T-helper 2 cell treated with Interferon-gamma antibody and Interleukin-4, amounts not matched to agents 100 ng/mL and 5 ng/mL, for 36 hours (primary cell): ENCODE data around the gene ROCK2. TPM values are rescaled to one million over a fixed set of nuclear protein-coding genes. Genes with fewer than 3 reads are reported as not detected.
"Not testable (repeated sequence)": the region's sequence is repeated elsewhere in the genome, so short reads cannot be mapped to it uniquely, and the experiment has no call there.

Experiments
- intact Hi-C: fragments of 100-400 bp; cut with micrococcal nuclease; formaldehyde crosslinking; loops from one replicate; pipeline ENCODE4 v1.15.1; 2023
- total RNA-seq: library from RNA; stranded (reverse); gene quantifications from 2 replicates; pipeline ENCODE4 v1.2.3, GENCODE V29; 2022

ROCK2 gene
- total RNA-seq, 1 donor from 2014 or later: 21.5 TPM

DNA sequence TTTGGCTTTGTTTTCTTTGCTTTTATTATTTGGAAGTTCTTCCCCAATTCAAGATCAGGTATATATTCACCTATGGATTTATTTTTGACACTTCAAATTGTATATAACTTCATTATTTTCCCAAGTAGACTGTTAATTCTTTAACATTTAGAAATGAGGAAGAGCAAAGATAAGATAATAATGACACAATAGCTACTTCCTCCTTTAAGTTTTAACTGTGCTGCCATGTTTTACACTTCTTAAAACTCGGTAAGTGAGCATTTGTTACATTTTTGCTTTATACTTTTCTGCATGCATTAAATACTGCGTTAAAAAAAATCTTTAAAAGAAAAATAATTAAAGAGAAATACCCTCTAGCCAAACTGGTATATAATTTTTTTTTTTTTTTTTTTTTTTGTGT, 156.7 kb downstream of the ROCK2 start:
- intact Hi-C loops: no loop called here

DNA sequence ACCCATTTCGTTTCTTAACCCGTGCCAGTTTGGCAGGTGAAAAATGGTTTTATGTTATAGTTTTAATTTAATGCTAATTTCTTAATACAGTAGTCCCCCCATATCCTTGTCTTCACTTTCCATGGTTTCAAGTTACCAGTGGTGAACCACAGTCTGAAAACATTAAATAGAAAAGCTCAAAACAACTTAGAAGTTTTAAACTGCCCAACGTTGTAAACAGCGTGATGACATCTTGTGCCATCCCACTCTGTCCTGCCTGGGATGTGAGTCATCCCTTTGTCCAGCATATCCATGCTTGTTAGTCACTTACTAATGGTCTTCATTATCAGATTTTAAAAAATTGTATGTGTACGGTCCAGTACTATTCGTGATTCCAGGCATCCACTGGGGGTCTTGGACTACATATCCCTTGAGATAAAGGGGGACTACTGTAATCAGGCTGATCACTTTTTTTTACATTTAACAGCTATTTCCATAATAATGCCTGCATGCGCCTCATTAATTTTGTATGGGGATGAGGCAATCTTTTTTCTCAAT, 157.3 kb downstream of the ROCK2 start:
- intact Hi-C loops: no loop called here

DNA sequence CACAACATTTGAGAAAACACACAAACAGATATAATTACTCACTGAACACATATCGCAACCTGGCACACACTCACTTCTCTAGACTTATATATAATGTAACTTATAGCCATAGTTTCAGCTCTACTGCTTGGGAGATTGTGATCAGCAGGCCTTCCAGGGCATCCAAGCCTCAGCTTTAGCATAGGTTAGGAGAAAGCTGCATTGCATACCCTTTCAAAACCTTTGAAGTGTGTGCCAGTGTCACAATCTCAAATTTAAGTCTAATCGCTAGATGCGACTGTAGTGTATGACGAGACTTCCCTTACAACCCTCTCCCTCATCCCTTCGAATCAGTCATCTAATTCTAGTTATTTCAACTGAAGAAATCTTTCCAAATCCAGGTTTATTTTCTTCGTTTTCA, 158.3 kb downstream of the ROCK2 start:
- intact Hi-C loops: no loop called here

DNA sequence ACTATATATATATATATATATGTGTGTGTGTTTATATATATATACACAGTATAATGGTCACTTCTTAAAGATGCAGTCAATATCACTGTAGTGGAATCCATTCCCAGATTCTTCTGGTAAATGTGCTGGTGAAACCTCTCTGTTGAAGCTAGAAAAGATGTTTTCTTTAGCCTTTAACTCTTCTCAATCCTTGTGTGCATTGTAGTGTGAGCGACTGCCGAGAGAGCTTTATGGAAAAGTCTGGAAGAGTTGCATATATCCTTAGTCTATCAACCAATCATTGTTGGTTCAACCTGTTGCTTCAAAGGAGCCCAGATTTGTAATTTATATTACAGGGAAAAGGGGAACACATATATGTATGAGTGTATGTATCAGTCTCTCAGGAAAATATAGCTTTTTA, 161.5 kb downstream of the ROCK2 start:
- intact Hi-C loops: no loop called here

DNA sequence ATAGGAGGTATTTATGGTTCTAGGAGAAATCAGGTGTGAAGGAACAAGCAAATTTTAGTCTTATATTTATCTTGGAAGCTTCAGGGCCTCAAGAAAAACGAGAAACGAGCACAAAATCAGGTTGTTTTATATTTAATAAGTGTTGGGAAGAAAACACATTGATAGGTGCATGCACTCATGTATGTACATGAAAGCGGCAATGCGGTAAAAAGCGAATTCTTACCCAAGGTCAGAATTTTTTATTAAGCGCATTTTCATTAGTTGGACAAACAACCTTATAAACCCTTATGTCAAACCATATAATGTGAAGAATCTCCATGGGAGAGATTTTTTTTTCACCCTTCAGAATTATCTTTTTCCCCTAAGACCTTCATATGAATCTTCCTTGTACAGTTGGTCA, 163.8 kb downstream of the ROCK2 start:
- intact Hi-C loops: no loop called here

DNA sequence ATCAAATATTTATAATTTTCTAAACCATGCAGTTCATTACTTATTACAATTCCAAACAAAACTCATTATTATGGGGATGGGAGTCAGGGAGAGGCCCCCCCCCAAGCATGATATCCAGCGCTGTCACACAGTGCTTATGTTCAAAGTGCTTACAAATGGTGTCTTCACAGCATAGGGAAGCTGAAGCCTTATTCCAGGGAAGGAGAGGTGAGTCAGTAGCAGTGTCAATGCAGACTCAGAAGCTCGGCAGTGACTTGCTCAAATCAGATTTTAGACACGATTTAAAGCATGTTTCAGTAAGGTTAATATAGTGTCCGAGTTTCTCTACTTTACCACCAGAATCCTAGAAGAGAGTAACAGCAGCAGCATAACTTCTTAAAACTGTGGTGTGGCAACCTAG, 164.5 kb downstream of the ROCK2 start:
- intact Hi-C loops: no loop called here

DNA sequence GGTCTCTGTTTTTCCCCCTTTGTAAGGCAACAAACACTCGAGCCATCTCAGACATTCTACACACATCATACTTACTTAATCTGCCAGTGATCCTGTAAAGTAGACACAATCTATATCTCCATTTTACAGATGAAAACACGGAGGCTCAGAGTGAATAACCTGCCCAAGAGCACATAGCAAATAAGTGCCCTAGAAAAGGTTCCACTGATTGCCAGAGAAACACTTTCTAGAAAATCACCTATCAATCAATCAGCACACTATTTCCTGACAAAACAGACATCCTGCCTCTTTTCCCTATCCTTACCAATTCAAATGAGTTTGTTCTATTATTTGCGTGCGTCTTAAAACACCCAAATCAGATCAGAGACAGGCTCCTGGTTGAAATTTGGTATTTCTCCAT, 165.2 kb downstream of the ROCK2 start:
- intact Hi-C loops: no loop called here

DNA sequence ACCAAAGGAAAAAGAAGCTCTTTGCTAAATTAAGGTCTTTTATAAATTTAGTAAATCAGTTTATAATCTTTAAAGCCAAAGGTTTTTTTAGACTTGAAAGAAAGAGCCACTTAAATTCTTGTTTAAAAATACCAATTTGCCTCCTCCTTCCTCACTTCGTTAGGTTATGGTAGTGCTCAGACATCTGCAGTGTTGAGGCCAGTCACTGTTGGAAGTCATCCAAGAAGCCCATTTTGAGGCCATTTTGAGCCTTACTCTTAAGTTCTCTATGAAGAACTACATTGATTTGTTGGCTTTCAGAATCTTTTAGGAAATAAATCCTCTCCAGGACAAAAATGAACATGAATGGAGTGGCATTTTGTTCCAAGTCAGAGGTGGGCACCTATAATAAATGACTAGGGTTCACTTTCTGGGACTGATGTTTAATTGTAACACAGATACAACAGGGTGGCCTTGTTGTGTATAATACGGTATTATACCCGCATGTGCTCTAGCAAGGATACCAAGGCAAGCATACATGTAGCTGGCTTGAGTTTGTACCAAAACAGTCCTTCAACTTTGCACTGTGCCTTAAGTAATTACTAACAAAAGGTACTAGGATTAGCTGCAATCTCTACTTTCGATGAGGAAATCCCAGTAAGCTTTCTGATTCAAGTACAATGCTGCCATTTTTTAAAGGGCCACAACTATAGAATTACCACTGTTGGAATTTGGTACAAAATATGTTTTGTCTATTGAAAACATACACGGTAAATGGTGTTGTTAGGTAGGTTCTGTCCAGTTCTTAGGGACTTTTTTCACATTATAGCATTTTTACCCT, 166.4 kb downstream of the ROCK2 start:
- intact Hi-C loops: no loop called here

DNA sequence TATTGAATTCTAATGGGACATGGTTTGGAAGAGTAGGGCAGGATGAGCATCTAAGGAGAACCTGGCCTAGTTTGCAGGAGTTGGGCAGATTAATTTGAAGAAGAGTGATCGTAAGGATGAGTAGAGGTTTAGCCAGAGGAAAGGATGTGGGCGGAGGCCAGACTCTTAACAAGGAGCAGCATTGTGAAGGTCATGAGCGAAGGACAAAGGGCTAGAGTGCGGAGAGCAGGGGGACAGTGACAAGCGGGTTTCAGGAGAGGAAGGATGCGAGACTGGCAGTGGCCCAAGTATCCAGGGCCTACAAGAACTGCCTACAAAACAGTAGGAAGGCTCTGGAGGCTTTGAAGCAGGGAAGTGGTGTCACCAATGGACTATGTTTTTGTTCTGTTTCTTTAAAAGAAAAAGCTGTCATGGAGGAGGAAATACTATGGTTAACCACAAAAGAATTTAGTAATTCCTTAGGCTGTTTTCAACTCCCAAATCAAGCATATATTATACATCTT, 169.1 kb downstream of the ROCK2 start:
- intact Hi-C loops: no loop called here

DNA sequence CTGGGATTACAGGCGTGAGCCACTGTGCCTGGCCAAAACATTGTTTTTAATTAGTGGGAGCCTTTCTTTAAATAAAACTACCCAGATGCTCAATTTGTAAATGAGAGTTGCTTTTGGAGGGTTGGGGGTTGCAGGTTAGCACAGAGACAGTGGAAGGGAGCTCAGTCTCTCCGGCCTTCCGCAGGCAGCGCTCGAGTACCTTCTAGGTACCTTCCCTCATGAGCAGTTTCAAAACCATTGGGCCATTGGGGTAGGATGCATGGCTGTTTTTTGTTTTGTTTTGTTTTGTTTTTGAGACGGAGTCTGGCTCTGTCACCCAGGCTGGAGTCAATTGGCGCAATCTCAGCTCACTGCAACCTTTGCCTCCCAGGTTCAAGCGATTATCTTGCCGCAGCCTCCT, 170.2 kb downstream of the ROCK2 start:
- intact Hi-C loops: no loop called here

DNA sequence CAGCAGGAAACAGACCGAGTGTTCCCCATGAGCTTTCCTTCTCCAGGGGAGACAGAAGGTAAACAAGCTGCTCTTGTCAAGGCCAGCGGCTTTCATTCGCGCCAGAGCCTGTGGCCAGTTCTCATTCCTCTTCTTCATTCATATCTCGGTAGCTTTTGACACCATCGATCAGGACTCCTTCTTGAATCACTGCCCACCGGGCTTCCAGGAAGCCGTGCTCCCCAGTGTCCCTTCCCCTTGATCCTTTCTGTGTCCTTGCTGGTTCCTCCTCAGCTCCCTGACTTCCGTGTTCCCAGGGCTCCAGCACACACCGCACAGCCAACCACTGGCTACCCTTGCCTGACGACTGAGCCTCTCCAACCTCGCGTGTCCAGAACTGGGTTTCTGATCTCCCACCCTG, 175.1 kb downstream of the ROCK2 start:
- intact Hi-C loops: no loop called here

DNA sequence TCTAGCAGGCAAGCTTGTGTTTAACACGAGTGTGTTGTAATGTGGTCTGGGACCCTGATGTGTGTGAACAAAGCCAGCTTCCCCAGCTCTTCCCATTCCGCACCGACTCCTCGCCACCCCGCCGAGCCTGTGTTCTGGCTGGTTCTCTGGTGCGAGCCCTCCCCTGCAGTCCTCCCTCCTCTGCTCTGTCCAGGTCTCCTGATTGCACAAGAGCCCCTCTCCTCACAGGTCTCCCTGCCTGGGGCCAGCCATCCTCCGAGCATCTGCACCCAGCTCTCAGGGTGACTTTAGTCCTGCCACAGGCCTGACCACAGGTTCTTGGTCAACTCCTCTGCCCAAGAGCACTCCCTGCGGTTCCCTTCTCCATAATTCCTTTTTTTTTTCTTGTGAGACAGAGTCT, 175.9 kb downstream of the ROCK2 start:
- intact Hi-C loops: no loop called here

DNA sequence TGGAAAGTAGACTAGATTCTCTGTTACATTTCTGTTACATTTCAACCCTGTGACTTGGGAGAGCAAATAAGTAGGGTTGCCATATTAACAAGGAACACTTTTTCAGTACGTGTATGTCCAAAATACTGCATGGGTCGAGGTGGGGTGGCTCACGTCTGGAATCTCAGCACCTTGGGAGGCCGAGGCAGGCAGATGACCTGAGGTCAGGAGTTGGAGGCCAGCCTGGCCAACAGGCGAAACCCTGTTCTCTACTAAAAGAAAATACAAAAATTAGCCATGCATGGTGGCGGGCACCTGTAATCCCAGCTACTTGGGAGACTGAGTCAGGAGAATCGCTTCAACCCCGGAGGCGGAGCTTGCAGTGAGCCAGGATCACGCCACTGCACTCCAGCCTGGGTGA, 178.0 kb downstream of the ROCK2 start:
- intact Hi-C loops: no loop called here

DNA sequence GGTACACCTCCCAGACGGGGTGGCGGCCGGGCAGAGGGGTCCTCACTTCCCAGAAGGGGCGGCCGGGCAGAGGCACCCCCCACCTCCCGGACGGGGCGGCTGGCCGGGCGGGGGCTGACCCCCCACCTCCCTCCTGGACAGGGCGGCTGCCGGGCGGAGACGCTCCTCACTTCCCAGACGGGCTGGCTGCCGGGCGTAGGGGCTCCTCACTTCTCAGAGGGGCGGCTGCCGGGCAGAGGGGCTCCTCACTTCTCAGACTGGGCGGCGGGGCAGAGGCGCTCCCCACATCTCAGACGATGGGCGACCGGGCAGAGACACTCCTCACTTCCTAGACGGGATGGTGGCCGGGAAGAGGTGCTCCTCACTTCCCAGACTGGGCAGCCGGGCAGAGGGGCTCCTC, 179.4 kb downstream of the ROCK2 start:
- intact Hi-C loops: not testable (repeated sequence)

DNA sequence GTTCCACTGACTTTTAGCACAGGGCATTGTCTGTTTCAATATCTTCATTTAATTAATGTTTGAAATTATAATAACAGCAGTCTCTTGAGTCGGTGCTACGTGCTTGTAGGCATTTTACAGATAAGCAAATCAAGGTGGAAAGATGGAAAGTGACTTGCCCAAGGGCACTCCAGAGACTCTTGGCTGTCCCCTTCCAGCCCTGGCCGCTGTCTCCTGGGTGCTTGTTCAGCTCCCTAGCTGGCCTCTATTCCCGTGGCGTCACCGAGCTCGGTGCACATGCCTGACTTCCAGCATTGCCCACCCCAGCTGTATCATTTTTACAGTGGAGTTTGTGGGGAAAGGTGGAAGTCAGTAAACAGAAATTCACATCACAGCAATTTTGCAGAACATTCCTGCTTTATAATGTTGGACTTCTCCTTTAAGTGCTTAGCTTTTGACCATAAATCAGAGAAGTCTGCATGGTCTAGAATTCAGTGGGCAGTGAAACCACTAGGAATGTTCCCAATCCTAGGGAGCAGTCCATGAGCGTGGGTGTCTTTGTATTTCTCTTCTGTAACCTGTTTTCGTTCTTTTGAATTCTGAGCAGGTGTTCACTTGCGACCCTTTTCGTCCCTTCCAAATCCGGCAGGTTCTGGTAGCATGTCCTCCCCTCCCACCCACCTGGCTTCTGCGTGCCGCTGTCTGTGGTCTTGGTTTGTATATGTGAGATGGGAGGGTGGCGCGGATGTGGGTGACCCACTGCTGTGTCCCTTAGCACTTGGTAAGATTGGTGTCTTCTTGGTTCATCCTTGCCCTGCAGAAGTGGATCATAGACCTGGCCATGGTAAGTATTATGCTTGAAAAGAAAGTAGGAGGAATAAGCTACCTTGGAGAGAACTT, 180.8 kb downstream of the ROCK2 start:
- intact Hi-C loops: no loop called here

DNA sequence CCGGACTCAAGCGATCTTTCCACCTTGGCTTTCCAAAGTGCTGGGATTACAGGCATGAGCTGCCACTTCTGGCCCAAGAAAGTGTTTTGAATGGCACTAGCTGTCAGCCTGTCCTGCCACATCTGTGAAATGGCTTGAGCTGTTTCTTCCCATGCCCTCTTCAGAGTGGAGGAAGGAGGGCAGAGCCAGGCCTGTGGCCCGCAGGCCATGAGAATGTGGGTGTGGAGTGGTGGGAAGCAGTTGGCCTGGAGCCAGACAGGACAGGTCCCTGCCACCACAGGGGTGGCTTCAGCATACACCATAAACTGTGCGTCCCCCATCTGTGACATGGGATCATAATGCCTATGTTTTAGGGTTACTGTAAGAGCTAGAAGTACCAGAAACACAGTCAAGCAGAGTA, 182.7 kb downstream of the ROCK2 start:
- intact Hi-C loops: no loop called here

DNA sequence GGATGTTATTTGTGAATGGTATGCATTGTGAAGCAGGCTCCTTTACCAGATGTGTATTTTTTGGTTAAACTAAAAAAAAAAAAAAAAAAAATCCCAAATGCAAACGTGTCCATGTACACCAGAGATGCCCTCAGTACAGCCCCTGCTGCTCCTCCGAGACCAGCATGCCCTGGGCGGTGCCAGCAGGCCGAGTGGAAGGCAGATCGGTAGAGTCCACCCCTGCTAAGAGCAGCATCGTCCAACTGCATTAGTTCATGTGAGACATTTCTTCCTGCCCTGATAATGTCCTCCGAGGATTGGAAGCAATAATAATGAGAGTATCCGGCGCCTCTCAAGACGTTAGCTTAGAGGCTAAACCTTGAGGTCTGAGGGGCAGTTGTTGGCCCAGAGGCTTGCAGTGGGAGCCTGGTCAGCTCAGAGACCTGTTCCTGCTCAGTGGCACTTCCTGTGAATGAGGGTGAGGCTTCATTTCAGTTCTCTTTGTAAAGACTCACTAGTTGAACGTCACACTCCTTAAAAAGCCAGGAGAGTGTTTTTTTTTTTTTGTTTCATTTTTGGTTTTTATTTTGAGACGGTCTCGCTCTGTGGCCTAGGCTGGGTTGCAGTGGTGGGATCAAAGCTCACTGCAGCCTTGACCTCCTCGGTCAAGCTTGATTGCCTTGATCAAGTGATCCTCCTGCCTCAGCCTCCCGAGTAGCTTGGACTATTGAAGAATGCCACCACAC, 183.5 kb downstream of the ROCK2 start:
- intact Hi-C loops: no loop called here

DNA sequence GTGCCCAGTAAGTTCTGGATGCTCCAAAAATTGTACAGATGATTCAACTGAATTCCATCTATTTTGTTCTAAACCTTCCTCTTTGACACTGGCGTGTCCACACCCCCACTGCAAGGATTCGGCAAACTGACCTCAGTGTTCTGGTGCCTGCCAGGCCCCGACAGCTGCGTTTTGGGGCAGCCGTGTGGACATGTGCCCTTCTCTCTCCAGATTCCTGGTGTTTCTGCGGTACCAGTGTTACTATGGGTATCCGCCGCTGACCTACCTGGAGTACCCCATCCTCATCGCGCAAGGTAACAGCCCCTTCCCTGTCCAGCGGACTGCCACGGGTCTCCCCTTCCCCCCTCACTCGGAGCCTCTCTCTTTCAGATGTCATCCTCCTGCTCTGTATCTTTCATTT, 184.2 kb downstream of the ROCK2 start:
- intact Hi-C loops: no loop called here

DNA sequence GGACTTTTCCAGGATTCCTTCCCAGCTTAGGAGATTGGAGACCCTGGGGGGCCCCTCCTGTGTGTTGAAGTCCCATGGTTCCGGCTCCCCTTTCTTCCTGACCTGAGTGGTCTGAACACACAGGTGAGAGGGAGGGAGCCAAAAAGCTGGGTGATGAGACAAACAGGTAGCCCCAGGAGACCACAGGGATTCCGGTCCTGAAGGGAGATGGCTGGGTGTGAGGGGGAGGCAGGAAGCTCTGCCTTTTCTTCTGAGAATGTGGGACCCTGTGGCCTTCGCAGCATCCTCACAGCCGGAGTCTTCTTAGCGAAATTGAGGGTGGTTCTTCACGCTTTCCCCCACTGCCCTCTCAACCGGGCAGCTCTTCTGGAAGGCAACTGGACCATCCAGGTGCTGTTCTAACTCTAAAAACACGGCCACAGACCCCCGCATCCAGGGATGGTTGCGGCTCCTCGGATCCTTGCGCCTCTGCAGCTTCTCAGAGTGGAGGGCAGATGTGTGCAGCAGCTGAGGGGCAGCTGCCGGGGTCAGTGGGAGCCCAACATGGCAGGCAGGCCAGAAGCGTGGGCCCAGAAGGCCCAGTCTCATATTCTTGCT, 184.8 kb downstream of the ROCK2 start:
- intact Hi-C loops: loop anchor here (10.0 kb wide), 1 partner anchor 855 kb away; the partner anchor contains the start of gene HPCAL1

DNA sequence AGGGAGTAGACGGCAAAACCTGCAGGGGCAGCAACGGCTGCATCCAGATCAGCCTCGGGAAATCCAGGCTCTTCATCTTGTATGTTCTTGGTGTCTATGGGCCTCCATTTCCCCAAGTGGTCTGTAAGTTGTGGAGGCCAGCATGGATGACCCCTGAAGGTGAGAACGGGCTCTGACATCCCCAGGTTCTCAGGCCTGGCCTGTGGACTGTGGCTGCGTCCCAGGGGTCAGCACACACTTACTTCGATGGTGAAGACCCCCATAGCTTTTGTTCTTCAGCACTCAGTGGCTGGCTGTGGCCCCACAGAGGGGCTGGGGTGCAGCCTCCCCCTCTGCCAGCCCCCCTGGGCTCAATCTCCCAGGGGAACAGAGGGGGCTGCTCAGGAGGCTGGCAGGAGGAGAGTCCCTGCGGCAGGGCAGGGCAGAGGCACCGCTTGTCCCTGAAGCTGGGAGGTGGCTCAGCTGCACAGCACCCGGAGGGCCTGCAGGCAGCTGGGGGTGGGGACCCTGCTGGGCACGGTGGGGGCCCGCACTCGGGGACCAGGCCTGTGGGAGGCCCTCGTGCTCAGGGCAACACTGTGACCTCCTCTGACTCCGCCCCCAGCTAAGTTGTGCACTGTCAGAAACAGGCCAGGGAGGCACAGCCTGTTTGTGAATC, 185.4 kb downstream of the ROCK2 start:
- intact Hi-C loops: loop anchor here (10.0 kb wide), 1 partner anchor 854 kb away; the partner anchor contains the start of gene HPCAL1
